GM12801 (cell line): ENCODE data around the gene ZP4.

Source experiments
- CTCF ChIP-seq: IDR thresholded peaks from one replicate; pipeline ENCODE4 v1.5.1; 2011; ENCODE audit warnings: control low read depth; ENCODE audit not compliant: insufficient read length; ENCODE audit errors: extremely low read depth

Gene ZP4

GRCh38 chr1:237911911-237912310 lies 21.2 kb upstream of the ZP4 start:
- TF ChIP-seq CTCF = no peak

GRCh38 chr1:237910834-237911233 lies 20.1 kb upstream of the ZP4 start:
- TF ChIP-seq CTCF = no peak

- no peak for TF ChIP-seq CTCF
Observed at GRCh38 chr1:237903961-237904360, 13.2 kb upstream of the ZP4 start.

GRCh38 chr1:237902960-237903743 lies 12.4 kb upstream of the ZP4 start:
- TF ChIP-seq CTCF = no peak

GRCh38 chr1:237901299-237901934 lies 10.7 kb upstream of the ZP4 start:
- TF ChIP-seq CTCF = no peak

GRCh38 chr1:237895630-237896029 lies 4.9 kb upstream of the ZP4 start:
- TF ChIP-seq CTCF = no peak

- TF ChIP-seq CTCF = no peak
Observed at GRCh38 chr1:237894131-237894530, 3.4 kb upstream of the ZP4 start.
